B cell (primary cell): ENCODE results near the gene GAST. TPM values are rescaled to one million over a fixed set of nuclear protein-coding genes. Genes with fewer than 3 reads are reported as not detected.

Experiments
- ATAC-seq: fragments of 200-7000 bp; cut with Tn5 transposase; one replicate; pipeline ENCODE4 v1.10.0; 2021; ENCODE audit warnings: low read depth, mild to moderate bottlenecking, moderate number of reproducible peaks, moderate library complexity
- CTCF ChIA-PET: fragments of 350-600 bp; sonication (Branson Sonifier 250); formaldehyde crosslinking; loops from one replicate; lab custom pipeline; 2021; ENCODE audit warnings: antibody characterized with exemption, inconsistent platforms; lab: Charles Lee
- POLR2A ChIA-PET: fragments of 350-600 bp; sonication (Branson Sonifier 250); formaldehyde crosslinking; loops from one replicate; lab custom pipeline; 2021; ENCODE audit warnings: antibody characterized with exemption; lab: Charles Lee
- DNase-seq: peaks from one replicate; pipeline ENCODE4 v3.0.0; 2013
- H2AFZ ChIP-seq: 2 replicates; pipeline ENCODE4 v1.6.1; 2012; ENCODE audit warnings: mild to moderate bottlenecking, low read depth, low read length; ENCODE audit not compliant: insufficient read depth, poor library complexity, severe bottlenecking
- H3K27ac ChIP-seq, 2 donors: 1 replicate in 1 of 2; 2 replicates in 1 of 2; pipeline ENCODE4 v1.5.1; 2012 to 2013; ENCODE audit warnings: low read length in 2 of 2, mild to moderate bottlenecking in 2 of 2, moderate library complexity in 1 of 2
- H3K27me3 ChIP-seq, 4 experiments: fragments of 200-600 bp in 1 of 4; sonication (generic) in 1 of 4; replicated peaks in 1 of 4; 1 replicate in 2 of 4; 2 replicates in 2 of 4; pipeline versions ENCODE4 v1.6.1 to v1.7.0; 2013 to 2016; ENCODE audit warnings: low read length in 3 of 4, mild to moderate bottlenecking in 2 of 4, mixed read lengths in 1 of 4, moderate library complexity in 1 of 4; ENCODE audit not compliant: insufficient read depth in 4 of 4, control insufficient read depth in 3 of 4; ENCODE audit errors: control extremely low read depth in 1 of 4
- H3K36me3 ChIP-seq, 2 experiments: replicated peaks in 1 of 2; 1 replicate in 1 of 2; 2 replicates in 1 of 2; pipeline versions ENCODE4 v1.6.1 to v1.7.1; 2013; ENCODE audit warnings: low read length in 1 of 2; ENCODE audit not compliant: insufficient read depth in 2 of 2, control insufficient read depth in 1 of 2; ENCODE audit errors: control extremely low read depth in 1 of 2, extremely low read depth in 1 of 2
- H3K4me1 ChIP-seq, 2 donors: fragments of 200-600 bp in 1 of 2; sonication (generic) in 1 of 2; 1 replicate in 1 of 2; 2 replicates in 1 of 2; pipeline versions ENCODE4 v1.5.1 to v1.6.1; 2013 to 2017; ENCODE audit warnings: low read length in 2 of 2; ENCODE audit not compliant: control insufficient read depth in 2 of 2, insufficient read depth in 2 of 2
- H3K4me2 ChIP-seq: replicated peaks from 2 replicates; pipeline ENCODE3; 2012; ENCODE audit warnings: mild to moderate bottlenecking, low read depth, low read length; ENCODE audit not compliant: poor library complexity, severe bottlenecking
- H3K4me3 ChIP-seq, 5 experiments: fragments of 200-600 bp in 1 of 5; sonication (generic) in 1 of 5; 1 replicate in 3 of 5; 2 replicates in 2 of 5; pipeline versions ENCODE4 v1.5.1 to v1.7.0; 2011 to 2016; ENCODE audit warnings: low read length in 4 of 5, mild to moderate bottlenecking in 4 of 5, low read depth in 2 of 5, control low read depth in 1 of 5, moderate library complexity in 1 of 5; ENCODE audit not compliant: insufficient read depth in 1 of 5; ENCODE audit errors: control extremely low read depth in 1 of 5, extremely low read depth in 1 of 5
- H3K79me2 ChIP-seq: fragments of 200-600 bp; sonication (generic); one replicate; pipeline ENCODE4 v1.6.0; 2016; ENCODE audit warnings: low read length; ENCODE audit not compliant: control insufficient read depth, insufficient read depth
- H3K9ac ChIP-seq: fragments of 200-600 bp; sonication (generic); 2 replicates; pipeline ENCODE4 v1.6.1; 2017; ENCODE audit warnings: mild to moderate bottlenecking, low read length, moderate library complexity
- H3K9me3 ChIP-seq, 3 donors: one replicate each; pipeline versions ENCODE4 v1.6.1 to v1.7.1; 2013; ENCODE audit warnings: low read length in 2 of 3; ENCODE audit not compliant: control insufficient read depth in 2 of 3, insufficient read depth in 1 of 3; ENCODE audit errors: control extremely low read depth in 1 of 3
- H4K20me1 ChIP-seq: 2 replicates; pipeline ENCODE4 v1.6.0; 2012; ENCODE audit warnings: mild to moderate bottlenecking, low read length; ENCODE audit not compliant: insufficient read depth, control insufficient read depth, poor library complexity, severe bottlenecking
- H3K27ac Mint-ChIP-seq: one replicate; pipeline ENCODE4 v1.8.0; 2021; ENCODE audit warnings: mixed read lengths
- H3K27me3 Mint-ChIP-seq: one replicate; pipeline ENCODE4 v1.8.0; 2021; ENCODE audit warnings: mixed read lengths
- H3K4me1 Mint-ChIP-seq: one replicate; pipeline ENCODE4 v1.8.0; 2021; ENCODE audit warnings: mixed read lengths
- H3K4me3 Mint-ChIP-seq: one replicate; pipeline ENCODE4 v1.8.0; 2021; ENCODE audit warnings: mixed read lengths
- H3K9me3 Mint-ChIP-seq: one replicate; pipeline ENCODE4 v1.8.0; 2022; ENCODE audit warnings: mixed read lengths; ENCODE audit not compliant: insufficient read depth
- CTCF ChIP-seq: fragments of 200-600 bp; IDR thresholded peaks from one replicate; pipeline ENCODE4 v1.8.0; 2022; ENCODE audit warnings: antibody characterized with exemption, mild to moderate bottlenecking
- EZH2 ChIP-seq: IDR thresholded peaks from 2 replicates; pipeline ENCODE4 v1.6.1; 2012; ENCODE audit warnings: borderline replicate concordance, low read depth, mild to moderate bottlenecking, moderate library complexity, low read length; ENCODE audit not compliant: insufficient read depth, poor library complexity, severe bottlenecking
- WGBS: methylation state at CpG from one replicate; pipeline ENCODE4 v1.1.5; 2013; ENCODE audit warnings: missing lambda C conversion rate; ENCODE audit not compliant: insufficient coverage; 5-methylcytosine and 5-hydroxymethylcytosine counted together
- intact Hi-C: fragments of 100-400 bp; cut with micrococcal nuclease; formaldehyde crosslinking; loops from one replicate; pipeline ENCODE4 v1.10.0; 2022
- polyA plus RNA-seq: library from polyadenylated mRNA; depleted of rRNA; stranded (reverse); fragments of >200 nt; gene quantifications from 2 replicates; pipeline ENCODE4 v1.2.3, GENCODE V29; 2012
- total RNA-seq, 2 donors: library from RNA; stranded (reverse); fragments of 120-200 nt in 1 of 2; gene quantifications; 1 replicate in 1 of 2; 2 replicates in 1 of 2; pipeline versions ENCODE4 v1.2.3 to v1.2.4, GENCODE V29; 2013 to 2022

Gene GAST
- total and polyA plus RNA-seq, 2 donors (not counting 1 experiment from before 2014, with no cell fraction given): not detected

DNA sequence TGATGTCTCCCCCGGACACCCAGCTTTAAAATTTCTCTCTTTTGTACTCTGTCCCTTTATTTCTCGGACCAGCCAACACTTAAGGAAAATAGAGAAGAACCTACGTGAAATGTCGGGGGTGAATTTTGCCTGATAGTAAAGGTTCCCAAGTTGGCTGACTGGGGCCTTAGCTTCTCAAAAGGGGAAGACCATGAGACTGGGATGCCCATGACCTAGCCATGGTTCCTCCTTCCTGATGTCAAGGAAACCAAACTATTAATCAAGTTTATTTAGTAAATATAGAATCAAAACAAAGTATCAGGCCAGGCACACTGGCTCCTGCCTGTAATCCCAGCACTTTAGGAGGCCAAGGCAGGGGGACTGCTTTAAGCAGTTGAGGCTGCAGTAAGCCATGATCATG, 25.9 kb upstream of the GAST start:
- no peak for DNase-seq
- H3K27ac ChIP-seq: no peak overlapping the region
- intact Hi-C loops: loop anchor here (5.0 kb wide), 1 partner anchor 101 kb away; the partner anchor contains the start of gene JUP
- 90% methylated on average over 2 of the region's 4 CpGs for WGBS
- ChIA-PET POLR2A (interaction anchor here (0.7 to 0.9 kb wide), 2 partner anchors 16 to 1360 kb away, joined by 3 read pairs; no protein-coding TSS in a partner anchor), CTCF (interaction anchor here (9.2 kb wide), 1 partner anchor 19 kb away, joined by 212 read pairs; no protein-coding TSS in a partner anchor)
- no peak overlapping the region for H3K27ac Mint-ChIP-seq
- ATAC-seq: no peak
- H3K4me3 Mint-ChIP-seq: no peak overlapping the region
- peaks cover 25% of the 10 kb centered on the region for H4K20me1 ChIP-seq
- no peak overlapping the region for H2AFZ ChIP-seq
- H3K9ac ChIP-seq: no peak overlapping the region
- no peak overlapping the region for H3K4me2 ChIP-seq
- H3K4me1 Mint-ChIP-seq: peaks cover 23% of the 10 kb centered on the region
- peaks cover 18% of the 10 kb centered on the region for H3K79me2 ChIP-seq
- H3K9me3 ChIP-seq: no peaks in the 10 kb centered on the region
- no peaks in the 10 kb centered on the region for H3K27me3 ChIP-seq
- H3K36me3 ChIP-seq: peaks cover 6 to 19% of the 10 kb centered on the region in 2 experiments
- H3K9me3 Mint-ChIP-seq: no peaks in the 10 kb centered on the region
- H3K27me3 Mint-ChIP-seq: no peaks in the 10 kb centered on the region
- no peak for TF ChIP-seq CTCF
- no peak for TF ChIP-seq EZH2
- H3K4me1 ChIP-seq: peaks cover 22 to 27% of the 10 kb centered on the region in 2 donors
- no peak overlapping the region for H3K4me3 ChIP-seq

- Histone ChIP-seq H2AFZ (peak overlapping the region; percentile 69), H3K4me1 (peaks cover 22 to 27% of the 10 kb centered on the region in 2 donors), H3K27me3 (no peaks in the 10 kb centered on the region), H3K27ac (peak overlapping the region; percentile 99), H3K4me2 (peak overlapping the region; percentile 77), H3K79me2 (peaks cover 18% of the 10 kb centered on the region), H3K4me3 (peak overlapping the region; percentile 75 to 99 (median 87)), H3K36me3 (peaks cover 6 to 37% of the 10 kb centered on the region in 2 experiments), H4K20me1 (peaks cover 43% of the 10 kb centered on the region), H3K9ac (peak overlapping the region; percentile 99), H3K9me3 (no peaks in the 10 kb centered on the region)
- Mint-ChIP-seq H3K27me3 (no peaks in the 10 kb centered on the region), H3K27ac (peak overlapping the region; percentile 100), H3K9me3 (no peaks in the 10 kb centered on the region), H3K4me1 (peaks cover 38% of the 10 kb centered on the region), H3K4me3 (peak overlapping the region; percentile 96)
- CTCF ChIA-PET: interaction anchor here (2.1 to 9.2 kb wide), 5 partner anchors 10 to 98 kb away, joined by 6 to 212 read pairs (median 14); partner anchors contain the start of gene JUP
- intact Hi-C loops: loop anchor here (1.0 to 5.0 kb wide), 3 partner anchors 9 to 99 kb away; partner anchors contain the start of gene JUP
- ATAC-seq (no peak), DNase-seq (no peak)
- POLR2A ChIA-PET: interaction anchor here (0.7 to 4.9 kb wide), 10 partner anchors 10 to 1589 kb away, joined by 3 to 122 read pairs (median 8); partner anchors contain the start of genes HAP1, JUP and KLHL11
- WGBS: 9% methylated on average over 12 of the region's 23 CpGs
- TF ChIP-seq EZH2 (no peak), CTCF (peak; percentile 60)
These were observed 24.1 kb upstream of the GAST start for GRCh38 chr17:41687828-41688640.
